Cerebellar cortex (tissue), 1 donor: ENCODE data around the gene B3GAT1.

Source experiments
- DNase-seq: peaks from one replicate; pipeline ENCODE4 v3.0.0-alpha.2; 2015; ENCODE audit warnings: low spot score

The B3GAT1 gene

DNA sequence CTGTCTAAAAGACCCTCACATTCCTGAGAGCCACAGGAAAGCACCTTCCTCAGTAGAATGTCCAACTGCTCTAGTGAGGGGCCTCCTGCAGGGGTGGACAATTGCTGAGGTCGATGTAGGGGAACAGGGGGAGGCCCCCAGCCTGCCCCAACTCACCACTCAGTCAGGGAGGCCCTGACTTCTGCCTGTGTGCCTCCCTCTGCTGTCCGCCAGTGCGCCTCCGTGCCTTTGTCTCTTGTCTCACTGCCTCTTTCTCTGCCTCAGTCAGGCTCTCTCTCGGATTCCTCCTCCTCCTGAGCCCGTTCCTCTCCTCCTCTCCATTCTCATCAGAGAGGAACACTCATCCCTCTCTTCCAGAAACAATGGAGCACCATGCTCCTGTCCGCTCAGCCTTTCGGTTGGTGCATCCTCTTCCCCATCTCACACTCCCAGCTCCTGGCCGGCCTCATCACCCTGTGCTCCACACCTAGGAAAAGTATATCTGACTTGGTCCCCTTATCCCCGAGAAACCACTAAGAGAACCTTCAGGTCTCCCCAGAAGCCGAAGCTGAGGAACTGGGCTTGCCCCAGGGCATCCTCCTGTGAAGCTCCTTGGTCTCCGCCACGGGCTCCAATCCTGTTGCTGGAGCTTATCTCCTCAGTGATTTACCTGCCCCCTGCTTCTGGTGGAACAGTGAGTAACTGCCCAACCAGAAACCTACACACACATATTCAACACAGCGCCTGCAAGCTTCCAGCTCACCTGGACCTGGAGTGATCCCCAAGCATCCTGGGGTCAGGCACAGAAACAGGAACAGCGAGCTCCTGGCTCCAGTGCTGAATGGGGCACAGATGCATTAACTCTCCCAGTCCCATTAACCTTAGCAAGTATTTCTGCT lies 2.3 kb downstream of the B3GAT1 start:
- no peak for DNase-seq

DNA sequence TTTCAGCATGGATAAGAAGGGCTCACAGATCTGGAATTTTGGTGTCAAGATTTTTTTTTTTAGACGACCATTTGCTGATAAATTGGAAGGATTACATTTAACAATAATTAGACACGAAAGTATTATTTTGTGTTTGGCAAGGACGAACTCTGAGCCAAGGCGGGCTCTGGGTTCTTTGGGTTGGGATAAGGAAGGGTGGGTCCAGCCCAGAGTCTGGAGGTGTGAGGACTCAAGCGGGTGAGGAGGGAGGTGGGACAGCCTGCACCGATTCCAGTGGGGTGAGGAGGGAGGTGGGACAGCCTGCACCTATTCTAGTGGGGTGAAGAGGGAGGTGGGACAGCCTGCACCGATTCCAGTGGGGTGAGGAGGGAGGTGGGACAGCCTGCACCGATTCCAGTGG lies 4.1 kb downstream of the B3GAT1 start:
- no peak for DNase-seq

DNA sequence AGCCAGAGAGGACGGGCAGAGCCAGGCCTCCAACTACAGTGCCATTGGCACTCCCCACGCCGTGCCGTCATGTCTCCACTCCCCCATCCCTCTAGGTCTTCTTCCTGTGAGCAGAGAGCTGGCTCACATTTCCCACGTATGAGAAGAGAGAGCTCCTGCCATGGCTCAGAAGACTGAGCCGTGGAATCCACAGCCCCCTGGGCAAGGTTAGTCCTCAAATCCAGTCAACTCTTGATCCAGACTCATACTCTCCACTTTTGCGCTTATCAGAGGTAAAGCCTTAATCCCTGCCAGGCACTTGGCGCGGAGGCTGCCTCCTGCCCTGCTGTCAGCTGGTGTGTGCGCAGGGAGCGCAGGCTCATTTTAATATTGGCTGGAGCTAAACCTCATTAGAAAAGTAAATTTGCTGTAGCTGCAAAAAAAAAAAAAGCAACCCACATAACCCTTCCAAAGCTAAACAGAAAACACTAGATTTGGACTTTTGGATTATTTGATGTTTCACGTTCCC lies 4.7 kb downstream of the B3GAT1 start:
- no peak for DNase-seq

DNA sequence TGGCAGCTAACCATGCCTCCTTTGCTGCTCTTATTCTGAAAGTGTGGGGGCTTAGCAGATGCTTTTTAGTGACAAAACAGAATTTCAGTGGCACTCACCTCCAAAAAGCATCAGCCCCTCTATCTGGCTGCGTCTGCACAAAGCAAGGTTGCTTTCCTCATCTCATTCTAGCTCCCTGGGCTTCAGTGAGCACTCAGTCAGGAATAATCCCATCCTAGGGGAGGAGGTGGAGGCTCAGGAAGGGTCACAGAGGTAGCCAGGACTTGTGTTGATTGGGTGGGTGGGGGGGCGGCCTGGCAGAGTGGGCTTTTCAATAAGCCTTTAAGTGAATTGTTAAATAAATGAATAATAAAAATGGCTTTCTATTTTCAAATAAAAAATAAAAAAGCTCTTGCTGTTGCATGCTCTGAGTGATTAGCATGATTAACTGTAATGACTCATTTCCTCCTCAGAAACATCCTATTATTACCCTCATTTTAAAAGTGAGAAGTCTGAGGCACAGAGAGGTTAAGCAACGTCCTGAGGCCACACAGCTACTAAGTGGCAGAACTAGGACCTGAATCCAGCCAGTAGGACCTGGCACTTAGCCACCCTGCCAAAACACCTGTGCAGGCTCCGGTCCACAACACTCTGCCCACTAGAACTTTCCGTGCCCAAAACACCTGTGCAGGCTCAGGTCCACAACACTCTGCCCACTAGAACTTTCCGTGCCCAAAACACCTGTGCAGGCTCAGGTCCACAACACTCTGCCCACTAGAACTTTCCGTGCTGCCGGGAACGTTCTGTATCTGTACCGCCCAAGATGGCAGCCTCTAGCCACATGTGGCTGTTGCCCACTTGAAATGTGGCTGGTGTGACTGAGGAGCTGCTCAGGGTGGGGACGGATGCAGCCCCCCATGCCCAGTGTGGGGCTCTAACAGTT lies 5.5 kb downstream of the B3GAT1 start:
- no peak for DNase-seq

DNA sequence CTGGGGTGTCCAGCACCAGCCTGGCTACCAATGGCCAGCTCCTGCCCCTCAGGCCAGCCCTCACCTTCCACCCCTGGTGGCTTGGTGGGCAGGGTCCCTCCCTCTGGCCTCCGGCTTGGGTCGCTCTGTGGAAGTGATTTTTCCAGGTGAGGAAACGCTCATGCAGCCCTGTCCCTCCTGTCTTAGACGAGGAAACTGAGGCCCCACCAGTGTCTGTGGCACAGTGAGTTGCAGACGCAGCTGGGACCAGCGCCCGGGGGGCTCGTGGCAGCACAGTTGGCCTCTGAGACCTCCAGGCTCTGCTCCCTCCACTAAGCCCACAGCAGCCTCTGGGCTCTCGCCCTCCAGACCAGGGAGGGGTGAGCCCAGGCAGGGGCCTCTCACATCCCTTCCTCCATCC lies 6.2 kb downstream of the B3GAT1 start:
- no peak for DNase-seq

DNA sequence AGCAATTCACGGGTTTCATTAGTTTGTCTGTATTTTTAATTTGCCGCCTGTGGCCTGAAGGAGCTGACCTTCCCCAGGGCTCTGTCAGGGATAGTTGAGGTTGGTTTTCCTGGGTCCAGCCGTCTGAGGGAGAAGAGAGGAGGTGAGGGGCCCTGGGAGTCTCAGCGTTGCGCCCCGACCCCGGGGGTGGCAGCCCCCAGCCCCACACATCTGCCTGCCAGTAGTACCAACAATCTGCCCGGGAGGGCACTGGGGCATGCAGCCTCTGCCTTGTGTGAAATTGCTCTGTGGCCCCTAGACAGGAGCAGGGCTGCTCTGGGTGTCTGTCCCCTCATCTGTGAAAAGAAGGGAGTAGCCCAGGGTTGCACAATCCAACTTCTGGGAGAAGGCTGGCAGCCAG lies 6.6 kb downstream of the B3GAT1 start:
- no peak for DNase-seq

DNA sequence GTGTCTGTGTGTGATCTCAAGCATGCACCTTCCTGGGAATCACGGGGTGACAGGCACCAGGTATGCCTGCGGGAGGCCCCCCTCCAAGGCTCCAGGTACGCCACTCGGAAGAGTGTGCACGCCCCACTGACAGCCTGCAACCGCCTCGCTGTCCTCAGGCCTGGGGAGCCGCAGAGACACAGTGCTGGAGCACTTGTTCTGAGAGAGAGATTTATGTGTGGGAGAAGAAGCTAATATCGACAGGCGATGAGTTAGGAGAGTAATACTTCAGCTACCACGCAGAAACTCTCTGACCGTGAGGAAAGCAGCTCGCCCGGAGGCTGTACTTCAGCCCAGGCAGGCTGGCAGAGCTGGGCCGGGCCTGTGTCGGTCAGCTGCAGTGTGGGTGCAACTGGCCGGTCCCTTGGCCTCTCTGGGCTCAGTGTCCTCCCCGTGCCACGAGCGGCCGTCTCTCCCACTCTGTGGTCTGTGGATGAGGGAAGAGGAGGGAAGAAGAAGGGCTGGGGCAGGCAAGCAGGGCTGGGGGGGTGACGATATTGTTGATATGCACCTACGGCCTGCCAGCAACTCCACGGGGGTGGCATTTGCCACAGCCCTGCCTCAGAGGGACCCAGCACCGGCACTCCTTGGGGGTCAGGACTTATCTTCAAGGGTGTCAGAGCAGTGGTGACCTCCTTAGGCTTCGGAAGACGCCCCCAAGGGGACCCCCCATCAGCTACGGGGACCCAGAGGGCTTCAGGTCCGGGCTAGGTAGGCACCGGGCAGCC lies 7.3 kb downstream of the B3GAT1 start:
- DNase-seq, result no peak

DNA sequence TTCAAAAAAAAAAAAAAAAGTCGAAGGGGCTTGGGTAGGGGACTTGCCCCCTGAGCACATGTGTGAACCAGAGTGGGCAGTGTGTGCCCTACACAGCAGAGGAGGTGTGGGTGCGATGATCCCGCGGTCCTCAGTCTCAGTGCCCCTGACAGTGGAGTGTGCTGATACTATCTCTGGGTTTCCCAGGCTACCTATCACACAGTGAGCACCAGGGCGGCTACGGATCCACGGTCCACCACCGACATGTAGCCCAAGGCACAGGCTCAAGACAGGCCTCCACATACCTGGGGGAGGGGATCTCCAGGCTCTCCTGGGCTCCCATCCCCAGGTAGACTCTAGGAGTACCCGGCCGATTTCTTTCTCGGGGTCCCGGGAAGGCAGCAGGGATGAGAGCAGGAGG lies 9.1 kb downstream of the B3GAT1 start:
- no peak for DNase-seq

DNA sequence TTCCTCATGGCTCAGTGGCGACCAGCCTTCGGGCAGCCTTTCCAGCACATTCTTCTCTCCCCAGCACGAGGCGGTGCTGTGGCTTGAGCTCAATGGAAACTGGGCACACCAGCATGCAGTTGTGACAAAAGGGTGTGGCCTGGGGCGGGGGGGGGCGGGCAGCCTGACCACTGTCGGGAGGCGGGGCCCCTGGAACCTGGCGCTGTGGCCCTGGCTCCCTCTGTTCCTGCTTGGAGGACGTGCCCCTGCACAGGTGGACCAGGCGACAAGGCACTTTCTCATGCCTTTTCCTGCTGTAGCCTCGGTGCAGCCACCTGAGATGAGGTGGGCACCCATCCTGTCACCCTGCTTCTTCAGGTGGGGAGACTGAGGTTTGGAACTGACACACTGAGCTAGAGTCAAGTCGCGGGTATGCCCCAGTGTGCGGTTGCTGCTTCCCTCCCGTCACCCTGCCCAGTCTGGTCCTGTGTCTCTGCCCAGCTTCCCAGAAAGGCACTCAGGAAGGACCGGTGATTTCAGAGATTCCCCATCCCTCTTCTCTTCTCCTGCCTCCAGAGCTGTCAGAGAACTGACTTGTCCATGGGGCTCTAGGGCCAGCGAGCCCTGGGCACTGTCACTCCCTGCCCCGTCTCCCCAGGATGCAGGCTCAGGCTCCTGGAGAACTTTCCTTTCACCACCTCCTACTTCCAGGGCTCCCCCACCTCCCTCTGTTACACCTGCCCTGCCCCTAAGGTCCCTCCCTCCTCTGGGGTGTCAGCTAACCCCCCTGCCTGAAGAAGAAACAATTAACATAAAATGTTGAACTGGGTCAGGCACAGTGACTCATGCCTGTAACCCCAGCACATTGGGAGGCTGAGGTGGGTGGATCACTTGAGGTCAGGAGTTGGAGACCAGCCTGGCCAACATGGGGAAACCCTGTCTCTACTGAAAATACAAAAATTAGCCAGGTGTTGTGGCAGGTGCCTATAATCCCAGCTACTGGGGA lies 9.9 kb downstream of the B3GAT1 start:
- DNase-seq, result no peak

DNA sequence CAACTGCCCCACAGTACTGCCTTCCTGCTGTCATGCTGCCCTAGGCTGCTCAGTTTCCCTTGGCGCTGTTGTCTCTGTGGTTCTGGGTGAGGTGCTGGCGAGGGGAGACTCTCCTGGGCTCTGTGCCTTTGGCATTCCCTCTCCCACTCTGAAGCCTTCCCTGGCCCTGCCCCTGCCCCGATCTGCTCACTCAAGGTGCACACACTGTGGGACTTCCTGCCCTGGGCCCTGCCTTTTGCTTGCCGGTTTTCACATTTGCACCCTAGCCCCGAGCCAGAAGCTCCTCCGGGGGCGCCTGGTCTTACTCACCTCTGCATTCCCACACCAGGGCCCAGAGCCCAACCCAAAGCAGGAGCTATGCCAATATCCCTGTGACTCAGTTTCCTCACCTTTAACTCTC lies 12.0 kb downstream of the B3GAT1 start:
- no peak for DNase-seq

DNA sequence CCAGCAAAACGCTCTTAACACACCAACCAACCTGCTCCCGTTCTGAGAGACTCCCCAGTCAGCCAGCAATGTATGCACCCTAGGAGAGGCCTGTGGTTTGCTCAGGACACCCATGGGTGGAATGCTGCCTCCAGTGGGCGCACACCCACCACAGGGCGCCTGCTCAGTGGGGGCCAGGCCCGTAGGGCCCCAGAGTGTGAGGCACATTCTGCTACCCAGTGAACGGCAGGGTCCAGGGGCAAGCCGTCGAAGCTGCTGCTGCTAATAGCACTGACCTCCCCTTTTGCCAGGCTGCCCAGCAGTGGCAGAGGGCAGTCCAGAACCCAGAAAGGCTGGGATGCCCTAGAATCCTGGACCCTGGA lies 12.8 kb downstream of the B3GAT1 start:
- no peak for DNase-seq

DNA sequence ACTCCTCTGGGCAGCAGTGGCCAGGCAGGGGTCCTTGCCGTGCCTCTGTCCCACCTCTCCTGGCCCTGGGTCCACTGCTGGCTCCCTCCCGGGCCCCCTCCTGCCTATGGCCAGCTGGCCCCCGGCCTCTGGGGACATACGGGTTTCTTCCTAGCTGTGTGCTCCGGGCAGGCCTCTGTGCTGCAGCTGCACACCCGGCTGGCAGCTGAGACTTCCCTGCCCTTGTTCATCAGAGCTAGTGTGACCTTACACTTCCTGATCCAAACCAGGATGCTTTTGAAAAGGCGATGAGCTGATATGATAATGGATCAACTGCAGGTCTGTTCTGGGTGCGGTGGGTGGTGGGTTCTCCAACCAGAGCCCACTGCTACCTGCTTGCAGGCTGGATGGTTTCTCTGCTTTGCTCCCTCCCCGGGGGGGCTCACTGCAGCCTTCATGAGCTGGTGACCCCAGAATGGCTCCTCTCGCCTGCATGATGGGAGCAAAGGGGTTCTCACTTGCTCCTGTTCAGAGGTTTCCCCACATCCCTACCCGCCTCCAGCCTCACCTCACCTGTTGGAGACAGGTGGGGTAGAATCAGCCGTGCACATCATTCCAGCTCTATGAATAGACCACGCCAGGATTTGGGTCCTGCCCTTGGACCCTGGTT lies 13.3 kb downstream of the B3GAT1 start:
- no peak for DNase-seq

DNA sequence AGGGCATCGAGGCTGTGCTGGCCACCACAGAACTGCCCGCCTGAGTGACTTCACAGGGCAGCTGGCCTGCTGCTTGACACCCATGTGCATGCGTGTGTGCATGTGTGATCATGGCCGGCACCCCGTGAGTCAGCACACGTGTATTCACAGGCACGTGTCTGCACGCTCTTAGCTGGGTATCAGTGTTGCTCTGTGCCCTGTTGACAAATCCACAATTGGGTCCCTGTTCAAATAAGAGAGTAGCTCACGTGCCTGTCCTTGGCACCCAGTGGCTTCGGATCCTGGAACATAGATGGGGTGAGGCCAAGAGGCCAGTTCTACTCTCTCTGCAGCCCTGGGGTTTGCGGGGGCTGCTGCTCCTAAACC lies 14.0 kb downstream of the B3GAT1 start:
- no peak for DNase-seq

DNA sequence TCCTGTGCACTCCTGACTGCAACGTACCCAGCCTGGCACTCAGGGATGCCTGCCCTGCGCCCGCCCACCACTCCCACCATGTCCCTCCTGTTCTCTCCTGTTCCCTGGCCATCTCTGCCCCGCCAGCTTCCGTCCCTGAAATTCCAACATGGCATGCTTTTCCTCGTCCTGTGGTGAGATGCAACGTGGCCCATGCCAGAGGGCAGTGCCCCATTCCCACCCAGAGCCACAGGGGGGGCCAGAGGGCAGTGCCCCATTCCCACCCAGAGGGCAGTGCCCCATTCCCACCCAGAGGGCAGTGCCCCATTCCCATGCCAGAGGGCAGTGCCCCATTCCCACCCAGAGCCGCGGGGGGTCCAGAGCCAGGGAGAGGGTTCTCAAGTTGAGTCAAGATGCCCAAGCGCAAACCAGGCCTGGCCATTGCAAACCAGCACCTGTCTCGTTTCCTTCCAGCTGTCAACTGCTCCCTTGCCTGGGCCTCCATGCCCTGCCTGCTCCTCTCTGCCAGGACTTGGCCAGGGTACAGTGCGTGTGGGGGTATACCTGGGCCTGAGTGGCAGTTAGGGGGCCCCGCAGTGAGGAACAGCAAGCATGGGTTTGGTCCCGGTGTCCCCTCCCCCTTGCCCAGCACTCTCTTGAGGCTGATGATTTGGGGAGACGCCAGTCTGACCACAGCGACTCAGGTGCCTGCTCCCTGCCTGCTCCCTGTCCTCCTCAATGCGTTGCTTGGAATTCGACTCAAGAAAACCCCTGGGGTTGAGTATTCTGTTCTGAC lies 14.6 kb downstream of the B3GAT1 start:
- no peak for DNase-seq

DNA sequence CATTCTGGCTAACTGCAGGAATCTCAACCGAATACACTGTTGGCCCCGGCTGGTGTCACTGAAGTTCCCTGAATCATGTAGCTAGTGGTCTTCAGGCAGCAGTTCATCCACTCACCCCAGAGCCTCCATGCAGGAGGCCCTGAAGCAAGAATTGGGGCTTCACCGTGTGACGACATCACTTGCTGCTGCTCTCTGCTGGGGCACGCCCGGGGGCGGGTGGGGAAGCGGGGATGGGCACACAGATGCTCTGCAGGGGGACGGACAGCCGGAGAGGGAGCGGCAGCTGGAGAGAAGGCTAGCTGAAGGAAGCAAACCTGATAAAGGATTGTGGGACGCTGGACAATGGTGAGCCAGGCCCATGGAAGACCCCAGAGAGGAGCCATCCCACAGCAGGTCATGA lies 17.0 kb downstream of the B3GAT1 start:
- DNase-seq, result no peak

DNA sequence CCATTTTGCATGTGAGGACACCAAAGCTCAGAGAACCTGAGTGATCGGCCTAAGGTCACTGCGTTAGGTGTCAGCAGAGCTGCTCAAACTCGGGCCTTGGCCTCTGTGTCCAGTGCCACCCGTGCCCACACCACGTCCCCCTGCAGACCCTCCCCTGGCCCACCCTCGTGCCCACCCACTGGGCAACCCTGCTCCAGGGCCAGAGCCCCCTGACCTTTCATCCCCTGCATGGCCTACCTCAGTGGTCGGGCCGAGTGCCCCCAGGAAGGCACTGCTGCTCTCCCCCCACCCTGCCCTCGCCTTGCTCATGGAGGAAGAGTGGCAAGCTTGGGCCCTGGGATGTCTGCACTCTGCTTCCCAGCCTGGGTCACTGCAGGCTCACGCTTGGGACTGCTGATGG lies 17.7 kb downstream of the B3GAT1 start:
- DNase-seq, result no peak

DNA sequence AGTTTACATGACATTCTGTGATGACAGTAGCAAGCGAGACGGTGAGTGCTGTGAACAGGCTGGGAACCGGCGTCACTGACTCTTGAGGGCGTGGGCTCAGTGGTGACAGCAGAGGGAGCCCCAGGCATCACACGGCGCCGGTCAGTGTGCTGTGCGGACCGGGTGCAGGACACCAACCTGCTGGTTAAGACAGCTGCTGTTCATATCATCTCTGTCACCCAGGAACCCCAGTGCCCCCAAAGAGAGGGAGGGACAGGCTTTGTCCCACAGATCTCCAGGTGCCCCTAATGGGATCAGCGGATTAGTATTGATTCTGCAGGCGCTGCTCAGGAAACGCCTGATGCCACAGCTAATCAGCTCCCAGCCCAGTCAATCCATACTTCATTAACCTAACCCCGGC lies 18.4 kb downstream of the B3GAT1 start:
- no peak for DNase-seq

DNA sequence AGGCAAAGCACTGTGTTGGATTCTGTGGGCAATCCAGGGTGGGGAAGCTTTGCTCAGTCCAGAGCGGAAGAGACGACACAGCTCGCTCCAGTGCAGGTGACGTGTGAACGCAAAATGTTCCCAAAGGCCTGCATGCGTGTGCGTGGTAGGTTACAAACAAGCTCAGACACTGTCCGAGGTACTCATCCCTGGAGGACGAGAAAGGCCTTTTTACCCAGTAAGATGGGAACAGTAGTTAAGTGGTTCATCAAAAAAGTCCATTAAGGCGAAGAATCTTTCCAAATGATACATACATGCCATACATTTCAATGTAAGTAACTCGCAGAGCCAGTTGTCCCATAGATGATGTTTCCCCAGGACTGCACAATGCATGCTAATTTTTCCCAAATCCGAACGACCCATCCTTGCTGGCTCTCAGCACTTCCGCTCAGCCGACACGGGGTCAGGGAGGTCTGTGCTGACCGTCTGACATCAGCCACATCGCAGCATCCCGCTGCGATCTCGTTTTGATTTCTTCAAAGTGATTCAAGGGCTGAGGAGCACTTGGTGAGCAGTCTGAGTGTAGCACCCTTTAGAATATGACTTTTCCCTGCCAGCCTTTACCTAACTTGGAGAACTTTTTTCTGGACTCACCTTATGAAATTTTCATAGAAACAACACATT lies 19.0 kb downstream of the B3GAT1 start:
- no peak for DNase-seq

DNA sequence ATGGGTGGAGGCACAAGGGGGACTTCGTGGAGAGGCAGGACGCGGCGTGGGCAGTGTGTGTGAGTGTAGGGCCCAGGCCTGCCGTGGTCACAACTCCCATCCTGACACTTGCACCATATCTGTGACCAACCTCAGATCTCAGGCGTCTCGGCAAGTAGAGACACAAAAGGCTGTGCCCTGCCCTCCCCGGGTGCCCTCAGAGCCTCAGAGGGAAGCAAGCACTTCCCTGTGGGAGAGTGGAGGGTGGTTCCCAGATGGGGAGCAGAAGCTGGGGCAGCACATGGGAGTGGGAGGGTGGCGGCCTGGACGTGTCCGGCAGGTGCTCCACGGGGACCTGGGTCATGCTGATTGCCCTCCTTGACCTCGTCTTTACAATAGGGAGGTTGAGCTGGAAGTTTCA lies 20.4 kb downstream of the B3GAT1 start:
- no peak for DNase-seq
